Measurements from ENCODE around the gene TMEM255B. TPM values are rescaled to one million over a fixed set of nuclear protein-coding genes. Genes with fewer than 3 reads are reported as not detected.
"Not testable (repeated sequence)": the region's sequence is repeated elsewhere in the genome, so short reads cannot be mapped to it uniquely, and the experiment has no call there.

The TMEM255B gene
- total and polyA plus RNA-seq, 9 donors = 0.60 to 18.6 (median 7.9) TPM

- WGBS, 3 donors = 87 to 91% (median 91%) methylated on average over 23 of the region's 23 CpGs
- H3K27ac ChIP-seq = no peak overlapping the region
- intact Hi-C loops (cut with DNase I) = no loop called here
- H3K9me3 ChIP-seq = no peaks in the 10 kb centered on the region
- TF ChIP-seq CTCF (IDR thresholded peaks at IDR 0.05) = no peak
- no peak for TF ChIP-seq POLR2A (IDR thresholded peaks at IDR 0.05)
- no peak for TF ChIP-seq EP300 (IDR thresholded peaks at IDR 0.05)
- H3K36me3 ChIP-seq = no peaks in the 10 kb centered on the region
- no peaks in the 10 kb centered on the region for H3K27me3 ChIP-seq
- DNase-seq = no peak
- H3K4me1 ChIP-seq (ENCODE audit: insufficient read depth) = no peaks in the 10 kb centered on the region
- no peak overlapping the region for H3K4me3 ChIP-seq
Measured at GRCh38 chr13:113750554-113751399, 8.2 kb upstream of the TMEM255B start.

- no peak overlapping the region for H3K4me3 ChIP-seq
- DNase-seq = no peak
- TF ChIP-seq EP300 (IDR thresholded peaks at IDR 0.05) (no peak), POLR2A (IDR thresholded peaks at IDR 0.05) (no peak), CTCF (IDR thresholded peaks at IDR 0.05) (no peak)
- no peaks in the 10 kb centered on the region for H3K4me1 ChIP-seq (ENCODE audit: insufficient read depth)
- H3K9me3 ChIP-seq = no peaks in the 10 kb centered on the region
- 87 to 92% (median 88%) methylated on average over 19 of the region's 19 CpGs for WGBS, 3 donors
- intact Hi-C loops (cut with DNase I) = no loop called here
- no peaks in the 10 kb centered on the region for H3K27me3 ChIP-seq
- no peak overlapping the region for H3K27ac ChIP-seq
- H3K36me3 ChIP-seq = no peaks in the 10 kb centered on the region
Measured at GRCh38 chr13:113751491-113751890, 7.5 kb upstream of the TMEM255B start.

GRCh38 chr13:113752211-113752986 lies 6.6 kb upstream of the TMEM255B start:
- DNase-seq; H3K27ac ChIP-seq; H3K9me3 ChIP-seq; H3K4me3 ChIP-seq; H3K4me1 ChIP-seq (ENCODE audit: insufficient read depth); H3K36me3 ChIP-seq; intact Hi-C loops (cut with DNase I); H3K27me3 ChIP-seq: not testable (repeated sequence)
- WGBS, 3 donors = 92 to 97% (median 95%) methylated on average over 67 to 78 of the region's 78 CpGs

DNA sequence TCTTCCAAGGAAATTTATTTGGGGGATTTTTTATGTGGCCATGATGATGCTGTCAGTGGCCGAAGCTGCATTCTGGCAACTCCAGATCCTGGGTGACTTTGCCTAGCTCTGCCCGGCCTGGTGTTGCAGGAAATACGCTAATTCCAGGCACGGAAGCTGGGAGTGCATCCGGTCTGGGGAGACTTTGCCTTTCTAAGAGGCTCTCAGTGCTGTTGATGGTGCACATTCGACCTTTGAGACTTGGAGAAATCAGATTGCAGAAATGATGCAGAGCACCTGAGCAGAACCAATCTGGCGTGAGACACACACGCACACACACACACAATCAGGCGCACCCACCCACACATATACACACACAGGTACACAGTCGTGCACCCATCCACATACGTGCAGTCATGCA lies 5.9 kb upstream of the TMEM255B start:
- H3K27ac ChIP-seq = no peak overlapping the region
- no peak overlapping the region for H3K4me3 ChIP-seq
- intact Hi-C loops (cut with DNase I) = no loop called here
- no peaks in the 10 kb centered on the region for H3K27me3 ChIP-seq
- DNase-seq = no peak
- WGBS, 3 donors = 80 to 84% (median 80%) methylated on average over 11 of the region's 11 CpGs
- no peaks in the 10 kb centered on the region for H3K9me3 ChIP-seq
- H3K36me3 ChIP-seq = no peaks in the 10 kb centered on the region
- H3K4me1 ChIP-seq (ENCODE audit: insufficient read depth) = no peaks in the 10 kb centered on the region
- TF ChIP-seq POLR2A (IDR thresholded peaks at IDR 0.05) (no peak), CTCF (IDR thresholded peaks at IDR 0.05) (no peak), EP300 (IDR thresholded peaks at IDR 0.05) (no peak)

GRCh38 chr13:113754242-113754641 lies 4.8 kb upstream of the TMEM255B start:
- no peak for TF ChIP-seq CTCF (IDR thresholded peaks at IDR 0.05)
- no peak for TF ChIP-seq POLR2A (IDR thresholded peaks at IDR 0.05)
- no peak for TF ChIP-seq EP300 (IDR thresholded peaks at IDR 0.05)
- Histone ChIP-seq H3K27ac (no peak overlapping the region), H3K27me3 (no peaks in the 10 kb centered on the region), H3K4me3 (no peak overlapping the region), H3K9me3 (no peaks in the 10 kb centered on the region), H3K4me1 (ENCODE audit: insufficient read depth) (peaks cover 2% of the 10 kb centered on the region), H3K36me3 (no peaks in the 10 kb centered on the region)
- no peak for DNase-seq
- WGBS, 3 donors = 80 to 87% (median 82%) methylated on average over 7 of the region's 7 CpGs
- intact Hi-C loops (cut with DNase I) = no loop called here
